Germinal center (tissue), 1 donor: ENCODE measurements around the gene HYDIN.
A peak's percentile ranks its signal among the peaks of the same experiment; 100 is the strongest.
"Not testable (repeated sequence)": the region's sequence is repeated elsewhere in the genome, so short reads cannot be mapped to it uniquely, and the experiment has no call there.

Experiments
- DNase-seq: peaks from one replicate; pipeline ENCODE4 v3.0.0; 2012; ENCODE audit warnings: mixed read lengths, low spot score

Gene HYDIN

GRCh38 chr16:70823498-70824118 lies 406.9 kb downstream of the HYDIN start:
- DNase-seq, result not testable (repeated sequence)

- not testable (repeated sequence) for DNase-seq
Measured at GRCh38 chr16:70822734-70823133, 407.8 kb downstream of the HYDIN start.

- not testable (repeated sequence) for DNase-seq
Measured at GRCh38 chr16:70818088-70818487, 412.4 kb downstream of the HYDIN start.

- DNase-seq, result no peak
Measured at GRCh38 chr16:70809392-70810060, 421.0 kb downstream of the HYDIN start.

GRCh38 chr16:70808371-70808770 lies 422.2 kb downstream of the HYDIN start:
- no peak for DNase-seq

GRCh38 chr16:70805787-70806186 lies 424.7 kb downstream of the HYDIN start:
- no peak for DNase-seq

GRCh38 chr16:70805380-70805779 lies 425.1 kb downstream of the HYDIN start:
- DNase-seq, result no peak

- no peak for DNase-seq
Measured at GRCh38 chr16:70804734-70805169, 425.8 kb downstream of the HYDIN start.

GRCh38 chr16:70804153-70804733 lies 426.3 kb downstream of the HYDIN start:
- DNase-seq, result no peak

- no peak for DNase-seq
Measured at GRCh38 chr16:70803319-70803718, 427.2 kb downstream of the HYDIN start.

- no peak for DNase-seq
Measured at GRCh38 chr16:70801611-70802010, 428.9 kb downstream of the HYDIN start.

- DNase-seq, result peak; percentile 96
Measured at GRCh38 chr16:70800781-70801480, 429.6 kb downstream of the HYDIN start, which contains the start of gene VAC14. Gene VAC14 (minus strand): TSS chr16:70801158. CDS start chr16:70800900, 258 bp downstream.

GRCh38 chr16:70800311-70800710 lies 430.2 kb downstream of the HYDIN start:
- DNase-seq, result no peak

GRCh38 chr16:70796301-70796700 lies 434.2 kb downstream of the HYDIN start:
- DNase-seq, result no peak

GRCh38 chr16:70795296-70795912 lies 435.1 kb downstream of the HYDIN start:
- no peak for DNase-seq

- DNase-seq, result peak; percentile 35
Measured at GRCh38 chr16:70793851-70794502, 436.5 kb downstream of the HYDIN start.

- no peak for DNase-seq
Measured at GRCh38 chr16:70790815-70791214, 439.7 kb downstream of the HYDIN start.

GRCh38 chr16:70789595-70790447 lies 440.7 kb downstream of the HYDIN start:
- DNase-seq, result no peak

GRCh38 chr16:70788668-70789594 lies 441.6 kb downstream of the HYDIN start:
- no peak for DNase-seq
